Urothelium cell line (cell line): Measurements from ENCODE around the gene FAT2.

Source experiments
- DNase-seq: peaks from one replicate; pipeline ENCODE4 v3.0.0; 2011; ENCODE audit warnings: low spot score, mixed read lengths
- FAIRE-seq: peaks from 2 replicates; lab custom pipeline; 2011; peaks lifted over from hg19 to GRCh38; lab: Jason Lieb, UNC

The FAT2 gene

GRCh38 chr5:151556806-151557205, 34.3 kb downstream of the FAT2 start:
- DNase-seq: no peak
- peak; percentile 9 for FAIRE-seq

GRCh38 chr5:151555760-151556576, 35.2 kb downstream of the FAT2 start:
- FAIRE-seq (no peak), DNase-seq (no peak)

- DNase-seq (no peak), FAIRE-seq (no peak)
These were observed 37.4 kb downstream of the FAT2 start for GRCh38 chr5:151553695-151554094.

- no peak for FAIRE-seq
- no peak for DNase-seq
These were observed 37.9 kb downstream of the FAT2 start for GRCh38 chr5:151553130-151553670.

GRCh38 chr5:151551985-151552384, 39.1 kb downstream of the FAT2 start:
- no peak for FAIRE-seq
- no peak for DNase-seq

- DNase-seq (no peak), FAIRE-seq (no peak)
These were observed 41.0 kb downstream of the FAT2 start for GRCh38 chr5:151550146-151550545.

GRCh38 chr5:151549713-151550112, 41.4 kb downstream of the FAT2 start:
- FAIRE-seq: no peak
- no peak for DNase-seq

- no peak for DNase-seq
- FAIRE-seq: no peak
These were observed 43.8 kb downstream of the FAT2 start for GRCh38 chr5:151547364-151547763.

GRCh38 chr5:151541571-151541970, 49.6 kb downstream of the FAT2 start:
- FAIRE-seq (no peak), DNase-seq (no peak)
